ENCODE data around the gene RGS11.
A peak's percentile ranks its signal among the peaks of the same experiment; 100 is the strongest.

Gene RGS11

DNA sequence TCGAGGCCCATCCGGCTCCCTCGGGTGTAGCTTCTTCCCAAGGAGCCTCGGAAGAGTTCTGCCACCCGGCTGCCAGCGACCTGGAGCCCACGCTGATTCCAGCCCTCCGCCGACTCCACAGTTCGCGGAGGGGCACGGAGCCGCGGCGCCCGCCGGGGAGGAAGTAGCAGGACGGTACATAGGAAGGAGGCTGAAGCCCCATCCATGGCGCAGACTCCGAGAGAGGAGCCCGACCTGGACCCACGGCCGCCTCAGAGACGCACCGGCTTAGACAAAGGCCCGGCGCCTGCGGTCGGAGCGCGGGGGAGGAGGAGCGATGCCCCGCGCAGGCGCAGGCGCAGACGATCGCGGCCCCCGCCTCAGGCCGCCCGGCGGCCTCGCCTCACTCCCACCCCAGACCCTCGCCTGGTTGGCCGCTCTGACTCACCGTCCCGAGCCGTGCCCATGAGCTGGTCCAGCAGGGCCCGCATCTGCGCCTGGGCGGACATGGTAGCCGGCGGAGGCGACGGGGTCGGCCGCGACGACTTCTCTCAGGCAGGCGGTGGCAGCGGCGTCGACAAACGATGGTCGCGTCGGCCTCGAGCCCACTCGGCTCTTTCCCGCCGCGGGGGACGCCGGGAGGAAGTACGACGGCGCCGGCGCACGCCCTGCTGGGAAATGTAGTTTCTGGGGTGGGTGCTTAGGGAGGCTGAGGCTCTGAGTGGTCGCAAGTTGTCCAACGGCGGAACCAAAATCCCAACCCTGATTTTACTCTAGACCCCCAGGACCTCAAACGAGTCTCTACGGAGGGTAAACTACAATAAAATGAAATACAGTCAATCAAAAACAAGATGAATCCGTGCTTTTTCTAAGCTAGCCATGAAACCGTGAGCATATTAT lies 46.7 kb downstream of the RGS11 start, which contains the start of gene LUC7L:
TSS of gene LUC7L (minus strand) at position 598 of the 879 bp plus-strand sequence. CDS start at position 488, 110 bp downstream.
- DNase-seq: peak; percentile 100

DNA sequence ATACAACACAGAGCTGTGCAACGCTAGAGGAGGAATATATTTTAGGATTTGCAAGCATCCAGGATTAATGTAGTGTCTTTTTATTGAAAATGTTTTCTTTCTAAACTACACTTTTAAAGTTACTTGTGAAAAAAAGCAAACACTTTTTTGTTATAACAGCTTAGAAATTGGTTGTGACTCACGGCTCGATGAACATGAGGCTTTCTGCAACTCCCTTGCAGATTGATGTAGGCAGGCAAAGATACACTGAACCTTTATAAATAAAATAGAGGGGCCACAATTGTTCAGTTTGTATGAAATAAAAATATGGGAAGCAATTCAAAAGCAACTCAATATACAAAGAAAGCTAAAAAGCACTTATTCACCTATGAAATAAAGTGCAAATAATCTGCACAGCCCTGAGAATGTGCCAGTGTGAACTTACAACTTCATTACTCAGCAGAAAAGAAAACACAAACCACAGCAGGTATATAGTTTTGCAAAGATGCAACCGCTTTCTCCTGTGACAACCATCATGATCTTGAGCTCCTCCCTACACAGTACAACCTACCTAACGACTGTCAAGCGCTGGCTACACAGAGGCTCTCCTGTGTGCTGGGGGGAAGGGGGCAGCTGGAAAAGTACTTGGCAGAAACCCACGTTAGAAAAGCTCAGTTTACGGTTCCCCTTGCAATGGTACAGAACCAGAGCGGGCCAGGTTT lies 47.4 kb downstream of the RGS11 start:
- no peak for DNase-seq

- DNase-seq: no peak
These were observed 55.7 kb downstream of the RGS11 start for GRCh38 chr16:220021-220420.
